Uterus (tissue), 4 donors: ENCODE measurements around the gene DNAH12. TPM values are rescaled to one million over a fixed set of nuclear protein-coding genes. Genes with fewer than 3 reads are reported as not detected.

Experiments used
- DNase-seq, 2 donors: peaks; one replicate each; pipeline ENCODE4 v3.0.0-alpha.2; 2019 to 2020
- H3K27ac ChIP-seq, 2 donors: fragments of 200-600 bp; sonication (generic); 1 replicate in 1 of 2; 2 replicates in 1 of 2; pipeline ENCODE4 v1.5.1; 2016 to 2018
- H3K27me3 ChIP-seq, 2 donors: fragments of 200-600 bp; sonication (generic); one replicate each; pipeline ENCODE4 v1.5.1; 2018 to 2019; ENCODE audit warnings: control low read depth in 1 of 2
- H3K36me3 ChIP-seq, 2 donors: fragments of 200-600 bp; sonication (generic); one replicate each; pipeline ENCODE4 v1.5.1; 2019; ENCODE audit warnings: control low read depth in 1 of 2
- H3K4me1 ChIP-seq, 2 donors: fragments of 200-600 bp; sonication (generic); one replicate each; pipeline ENCODE4 v1.5.1; 2018 to 2019; ENCODE audit warnings: control low read depth in 1 of 2
- H3K4me3 ChIP-seq, 2 donors: fragments of 200-600 bp; sonication (generic); 1 replicate in 1 of 2; 2 replicates in 1 of 2; pipeline ENCODE4 v1.5.1; 2018 to 2019; ENCODE audit warnings: mild to moderate bottlenecking in 1 of 2
- H3K9me3 ChIP-seq, 2 donors: fragments of 200-600 bp; sonication (generic); one replicate each; pipeline ENCODE4 v1.5.1; 2019; ENCODE audit warnings: control low read depth in 1 of 2
- POLR2A ChIP-seq, 2 donors: fragments of 450-650 bp; IDR thresholded peaks; one replicate each; pipeline ENCODE4 v1.6.1; 2016; ENCODE audit warnings: antibody characterized with exemption in 2 of 2, mild to moderate bottlenecking in 1 of 2, moderate library complexity in 1 of 2
- intact Hi-C: fragments of 100-400 bp; cut with DNase I; formaldehyde crosslinking; loops from one replicate; pipeline ENCODE4 v1.15.1; 2023; ENCODE audit warnings: low total_unique reads
- total RNA-seq, 4 donors: library from RNA; depleted of rRNA in 3 of 4; stranded (reverse); fragments of >200 nt in 3 of 4; gene quantifications; one replicate each; pipeline versions ENCODE4 v1.1.0 to v1.2.4, GENCODE V29; 2014 to 2023
- TF ChIP-seq, protein P1 (sequence below), 4 experiments: fragments of 200-600 bp in 2 of 4; fragments of 450-650 bp in 2 of 4; sonication (generic) in 2 of 4; IDR thresholded peaks; one replicate each; pipeline ENCODE4 v1.5.1; 2016 to 2019; ENCODE audit warnings: antibody characterized with exemption in 4 of 4, mild to moderate bottlenecking in 2 of 4, moderate library complexity in 1 of 4
- donor health status: DM: yes; HTN: yes; CAD: no.

Gene DNAH12, protein sequence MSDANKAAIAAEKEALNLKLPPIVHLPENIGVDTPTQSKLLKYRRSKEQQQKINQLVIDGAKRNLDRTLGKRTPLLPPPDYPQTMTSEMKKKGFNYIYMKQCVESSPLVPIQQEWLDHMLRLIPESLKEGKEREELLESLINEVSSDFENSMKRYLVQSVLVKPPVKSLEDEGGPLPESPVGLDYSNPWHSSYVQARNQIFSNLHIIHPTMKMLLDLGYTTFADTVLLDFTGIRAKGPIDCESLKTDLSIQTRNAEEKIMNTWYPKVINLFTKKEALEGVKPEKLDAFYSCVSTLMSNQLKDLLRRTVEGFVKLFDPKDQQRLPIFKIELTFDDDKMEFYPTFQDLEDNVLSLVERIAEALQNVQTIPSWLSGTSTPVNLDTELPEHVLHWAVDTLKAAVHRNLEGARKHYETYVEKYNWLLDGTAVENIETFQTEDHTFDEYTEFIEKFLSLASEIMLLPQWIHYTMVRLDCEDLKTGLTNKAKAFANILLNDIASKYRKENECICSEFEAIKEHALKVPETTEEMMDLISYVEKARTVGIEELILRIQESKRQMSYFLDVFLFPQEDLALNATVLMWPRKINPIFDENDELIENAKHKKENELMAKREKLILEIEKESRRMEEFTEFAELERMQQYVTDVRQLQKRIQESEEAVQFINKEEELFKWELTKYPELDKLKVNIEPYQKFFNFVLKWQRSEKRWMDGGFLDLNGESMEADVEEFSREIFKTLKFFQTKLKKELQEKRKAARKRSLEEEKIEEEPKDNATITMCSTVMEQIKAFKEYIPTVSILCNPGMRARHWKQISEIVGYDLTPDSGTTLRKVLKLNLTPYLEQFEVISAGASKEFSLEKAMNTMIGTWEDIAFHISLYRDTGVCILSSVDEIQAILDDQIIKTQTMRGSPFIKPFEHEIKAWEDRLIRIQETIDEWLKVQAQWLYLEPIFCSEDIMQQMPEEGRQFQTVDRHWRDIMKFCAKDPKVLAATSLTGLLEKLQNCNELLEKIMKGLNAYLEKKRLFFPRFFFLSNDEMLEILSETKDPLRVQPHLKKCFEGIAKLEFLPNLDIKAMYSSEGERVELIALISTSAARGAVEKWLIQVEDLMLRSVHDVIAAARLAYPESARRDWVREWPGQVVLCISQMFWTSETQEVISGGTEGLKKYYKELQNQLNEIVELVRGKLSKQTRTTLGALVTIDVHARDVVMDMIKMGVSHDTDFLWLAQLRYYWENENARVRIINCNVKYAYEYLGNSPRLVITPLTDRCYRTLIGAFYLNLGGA (N-terminal part only)
- 1 to 10 TPM in 1 of 4 donors, under 1 TPM in 2, not detected in 1; 0.30 to 4.4 (median 0.77) TPM for total RNA-seq

DNA sequence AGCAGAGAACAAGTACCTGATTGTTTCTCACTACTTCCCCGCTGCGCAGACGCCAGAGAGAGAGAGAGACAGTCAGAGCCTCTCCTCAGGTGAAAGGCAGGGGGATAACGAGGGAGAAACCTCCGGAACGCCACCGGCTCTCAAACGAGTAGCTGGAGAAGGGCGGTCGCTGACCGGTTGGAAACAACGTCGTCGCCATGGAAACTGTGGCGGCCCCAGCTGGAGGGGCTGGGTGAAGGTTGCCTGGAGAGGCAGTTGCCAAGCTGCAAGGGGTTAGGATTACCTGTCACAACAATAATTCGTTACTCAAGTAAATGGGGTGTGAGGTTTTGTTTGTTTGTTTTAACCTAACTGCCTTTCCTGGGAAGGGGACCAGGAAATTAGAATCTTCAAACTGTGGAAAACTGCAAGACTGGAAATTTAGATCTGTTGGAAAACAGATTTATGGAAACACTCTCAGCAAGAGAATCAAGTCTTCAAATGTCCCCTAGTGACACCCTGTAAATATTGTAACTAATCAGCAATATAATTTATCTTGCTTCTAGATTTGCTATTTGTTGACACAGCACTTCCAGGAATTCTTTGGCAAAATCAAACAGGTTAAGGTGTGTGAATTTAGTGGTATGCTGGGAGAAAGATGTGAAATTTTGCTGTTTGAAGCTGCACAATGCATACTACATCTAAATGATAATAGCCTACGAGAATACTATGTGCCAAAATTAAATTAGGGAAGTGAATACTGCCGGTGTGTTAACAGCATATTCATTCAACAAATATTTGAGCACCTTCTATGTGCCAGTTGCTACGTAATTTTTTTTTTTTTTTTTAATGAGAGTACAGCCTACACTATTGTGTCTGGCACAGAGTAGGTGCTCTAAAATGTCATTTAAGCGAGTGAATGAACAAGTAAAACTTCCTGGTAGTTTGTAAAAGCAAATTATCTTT, at the start of gene DNAH12:
Gene DNAH12 (minus strand): TSS at position 164 of the 945 bp plus-strand sequence. CDS start 1,474 bp downstream, outside the sequence.
- H3K27me3 ChIP-seq: no peaks in the 10 kb centered on the region
- TF ChIP-seq, protein P1, sequence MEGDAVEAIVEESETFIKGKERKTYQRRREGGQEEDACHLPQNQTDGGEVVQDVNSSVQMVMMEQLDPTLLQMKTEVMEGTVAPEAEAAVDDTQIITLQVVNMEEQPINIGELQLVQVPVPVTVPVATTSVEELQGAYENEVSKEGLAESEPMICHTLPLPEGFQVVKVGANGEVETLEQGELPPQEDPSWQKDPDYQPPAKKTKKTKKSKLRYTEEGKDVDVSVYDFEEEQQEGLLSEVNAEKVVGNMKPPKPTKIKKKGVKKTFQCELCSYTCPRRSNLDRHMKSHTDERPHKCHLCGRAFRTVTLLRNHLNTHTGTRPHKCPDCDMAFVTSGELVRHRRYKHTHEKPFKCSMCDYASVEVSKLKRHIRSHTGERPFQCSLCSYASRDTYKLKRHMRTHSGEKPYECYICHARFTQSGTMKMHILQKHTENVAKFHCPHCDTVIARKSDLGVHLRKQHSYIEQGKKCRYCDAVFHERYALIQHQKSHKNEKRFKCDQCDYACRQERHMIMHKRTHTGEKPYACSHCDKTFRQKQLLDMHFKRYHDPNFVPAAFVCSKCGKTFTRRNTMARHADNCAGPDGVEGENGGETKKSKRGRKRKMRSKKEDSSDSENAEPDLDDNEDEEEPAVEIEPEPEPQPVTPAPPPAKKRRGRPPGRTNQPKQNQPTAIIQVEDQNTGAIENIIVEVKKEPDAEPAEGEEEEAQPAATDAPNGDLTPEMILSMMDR (IDR thresholded peaks at IDR 0.05): no peak
- TF ChIP-seq POLR2A (IDR thresholded peaks at IDR 0.05): no peak
- no peaks in the 10 kb centered on the region for H3K9me3 ChIP-seq
- intact Hi-C loops: no loop called here
- no peak for DNase-seq
- H3K27ac ChIP-seq: no peak within 1 kb of the TSS
- H3K4me1 ChIP-seq: no peaks in the 10 kb centered on the region
- no peaks in the 10 kb centered on the region for H3K36me3 ChIP-seq
- H3K4me3 ChIP-seq: no peak within 1 kb of the TSS

DNA sequence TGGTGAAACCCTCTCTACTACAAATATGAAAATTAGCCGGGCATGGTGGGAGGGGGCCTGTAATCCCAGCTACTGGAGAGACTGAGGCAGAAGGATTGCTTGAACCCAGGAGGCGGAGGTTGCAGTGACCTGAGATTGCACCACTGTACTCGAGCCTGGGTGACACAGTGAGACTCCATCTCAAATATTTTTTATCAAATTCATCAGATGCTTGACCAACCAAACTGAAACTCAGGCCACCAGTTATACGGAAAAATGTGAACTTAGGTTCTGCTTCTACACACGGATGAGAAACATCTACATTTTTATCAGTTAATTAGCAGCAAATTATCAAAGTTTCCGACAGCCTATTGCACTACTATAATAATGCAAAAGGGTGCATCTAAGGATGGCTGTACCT, 48.2 kb upstream of the DNAH12 start:
- Histone ChIP-seq H3K27me3 (no peaks in the 10 kb centered on the region), H3K36me3 (no peaks in the 10 kb centered on the region), H3K4me1 (peaks cover 0 to 13% of the 10 kb centered on the region in 2 donors), H3K4me3 (no peak overlapping the region), H3K9me3 (no peaks in the 10 kb centered on the region), H3K27ac (no peak overlapping the region)
- no peak for DNase-seq
- intact Hi-C loops: no loop called here
- no peak for TF ChIP-seq POLR2A (IDR thresholded peaks at IDR 0.05)
- TF ChIP-seq, protein P1 (IDR thresholded peaks at IDR 0.05): no peak

DNA sequence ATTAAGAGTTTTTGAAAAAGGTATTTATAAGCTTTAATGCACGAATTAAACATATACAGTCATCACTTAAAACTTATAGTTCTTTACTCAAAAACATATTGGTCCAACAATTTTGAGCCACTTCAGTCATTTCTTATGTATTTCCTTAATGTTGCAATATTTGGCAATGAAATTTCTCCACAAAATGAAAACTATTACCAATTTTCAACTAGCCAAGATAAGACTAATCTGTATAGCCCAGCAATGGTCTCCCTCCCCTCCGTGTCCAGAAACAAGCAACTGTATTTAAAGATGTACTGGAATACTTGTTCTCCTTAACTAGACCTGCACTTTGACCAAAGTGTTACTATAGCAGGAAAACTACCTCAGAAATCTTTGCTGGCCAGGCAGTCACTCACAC, 43.8 kb upstream of the DNAH12 start:
- intact Hi-C loops: no loop called here
- TF ChIP-seq POLR2A (IDR thresholded peaks at IDR 0.05): no peak
- TF ChIP-seq, protein P1 (IDR thresholded peaks at IDR 0.05): no peak
- H3K9me3 ChIP-seq: no peaks in the 10 kb centered on the region

DNA sequence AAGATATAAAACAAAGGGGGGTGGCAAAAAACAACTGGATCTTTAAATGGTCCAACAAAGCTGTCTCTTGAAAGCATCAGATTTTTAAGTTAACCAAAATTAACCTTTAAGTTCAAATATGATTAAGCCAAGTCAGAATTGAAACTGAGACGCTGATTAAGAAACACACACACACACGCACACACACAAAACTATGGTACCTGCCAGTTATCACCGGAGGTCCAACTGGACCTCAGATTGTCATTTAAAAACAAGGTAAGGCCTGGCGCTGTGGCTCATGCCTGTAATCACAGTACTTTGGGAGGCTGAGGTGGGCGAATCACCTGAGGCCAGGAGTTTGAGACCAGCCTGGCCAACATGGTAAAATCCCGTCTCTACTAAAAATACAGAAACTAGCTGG, 42.6 kb upstream of the DNAH12 start:
- peaks cover 0 to 4% of the 10 kb centered on the region in 2 donors for H3K4me1 ChIP-seq

More for the DNA sequence above, 43.8 kb upstream of the DNAH12 start:
- H3K4me3 ChIP-seq: no peak overlapping the region
- DNase-seq: no peak
- H3K36me3 ChIP-seq: no peaks in the 10 kb centered on the region
- H3K27ac ChIP-seq: no peak overlapping the region
- H3K4me1 ChIP-seq: peaks cover 0 to 4% of the 10 kb centered on the region in 2 donors
- H3K27me3 ChIP-seq: no peaks in the 10 kb centered on the region

More for the DNA sequence above, 42.6 kb upstream of the DNAH12 start:
- no peak for DNase-seq
- TF ChIP-seq POLR2A (IDR thresholded peaks at IDR 0.05): no peak
- Histone ChIP-seq H3K9me3 (no peaks in the 10 kb centered on the region), H3K4me3 (no peak overlapping the region), H3K27ac (no peak overlapping the region), H3K36me3 (no peaks in the 10 kb centered on the region), H3K27me3 (no peaks in the 10 kb centered on the region)
- intact Hi-C loops: no loop called here
